Stimulated activated CD8-positive, alpha-beta memory T cell treated with anti-CD3 and anti-CD28 coated beads, Interleukin-12 subunit alpha, Interleukin-12 subunit beta, amount 100 ng/mL, for 4 hours (primary cell): Measurements from ENCODE around the gene RPL11.
A peak's percentile ranks its signal among the peaks of the same experiment; 100 is the strongest.
"Not testable (repeated sequence)": the region's sequence is repeated elsewhere in the genome, so short reads cannot be mapped to it uniquely, and the experiment has no call there.

Source experiments
- DNase-seq: peaks from one replicate; pipeline ENCODE4 v3.0.0-alpha.2; 2020; ENCODE audit warnings: low read depth

RPL11 gene

DNA sequence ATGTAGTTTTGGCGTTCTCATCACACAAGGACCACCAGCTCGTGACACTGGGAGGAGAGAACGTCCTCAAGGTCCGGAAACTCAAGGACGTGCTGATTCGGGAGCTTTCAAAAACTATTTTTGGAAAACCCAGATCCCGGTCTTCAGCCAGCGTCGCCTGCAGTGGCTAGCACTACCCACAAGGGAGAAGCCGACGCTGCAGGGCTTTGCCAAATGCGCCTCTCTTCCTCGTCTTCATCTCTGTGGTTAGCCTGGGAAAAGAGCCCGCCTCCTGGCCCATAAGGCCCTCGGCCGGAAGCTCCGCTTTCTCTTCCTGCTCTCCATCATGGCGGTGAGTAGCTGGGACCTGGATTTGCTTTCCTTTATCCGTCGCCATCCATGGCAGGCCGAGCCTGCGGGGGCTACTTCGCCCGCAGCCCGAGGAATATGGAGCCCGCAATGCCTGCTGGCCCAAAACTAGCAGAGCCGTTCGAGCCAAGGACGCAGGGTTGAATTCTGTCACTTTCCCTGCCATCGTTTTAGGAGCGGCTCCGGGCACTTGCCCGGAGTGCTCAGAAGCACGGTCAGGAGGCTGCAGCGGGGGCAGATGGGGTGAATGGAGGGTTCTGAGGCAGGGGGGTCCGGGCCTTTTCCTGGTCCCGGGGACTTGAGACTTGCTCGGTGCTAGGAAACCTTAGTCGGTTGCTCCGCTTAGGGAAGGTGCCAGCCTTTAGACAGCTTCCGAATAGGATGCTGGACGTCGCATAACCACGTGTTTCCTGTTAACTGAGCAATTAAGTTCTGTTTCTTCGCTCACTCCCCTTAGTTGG lies at the start of gene RPL11:
Gene RPL11 (plus strand): TSS at position 308 of the 809 bp plus-strand sequence. CDS start 18 bp downstream, at position 326.
- DNase-seq, result peak; percentile 77

DNA sequence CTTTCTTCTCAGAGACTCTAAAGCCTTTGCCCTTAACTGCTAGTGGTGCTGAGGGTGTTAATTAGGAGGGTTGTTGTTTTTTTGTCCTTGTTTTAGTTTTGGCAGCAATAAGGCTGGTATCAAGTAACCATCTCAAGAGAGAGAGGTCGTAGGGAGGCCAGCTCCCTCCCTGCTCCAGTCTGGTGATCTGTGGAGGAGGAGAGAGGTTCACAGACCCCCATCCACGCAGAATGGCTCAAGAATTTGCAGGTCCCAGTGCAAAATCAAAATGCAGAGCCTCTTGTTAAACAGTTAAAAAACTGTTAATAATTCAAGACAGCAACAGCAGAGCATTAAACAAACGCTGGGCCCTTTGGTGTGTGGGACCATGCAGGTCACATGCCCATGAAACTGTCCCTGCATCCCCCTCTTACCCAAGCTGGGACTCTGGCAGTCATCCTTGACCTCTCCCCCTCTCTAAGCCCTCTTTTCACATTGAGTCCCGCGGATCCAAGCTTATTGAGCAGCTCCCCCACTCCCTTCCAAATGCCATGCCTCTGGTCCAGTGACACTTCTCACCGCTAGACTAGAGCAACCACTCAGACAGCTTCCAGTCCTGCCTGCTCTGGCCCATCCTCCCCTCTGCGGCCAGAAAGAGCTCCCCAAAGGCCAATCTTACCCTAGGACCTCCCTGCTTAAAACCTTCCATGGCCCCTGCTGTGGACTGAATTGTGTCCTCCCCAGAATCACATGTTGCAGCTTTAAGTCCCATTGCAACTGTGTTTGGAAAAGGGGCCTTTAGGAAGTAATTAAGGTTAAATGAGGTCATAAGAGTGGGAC lies 47.7 kb upstream of the RPL11 start:
- DNase-seq, result no peak

- no peak for DNase-seq
Measured at GRCh38 chr1:23644555-23644866, 47.1 kb upstream of the RPL11 start.

DNA sequence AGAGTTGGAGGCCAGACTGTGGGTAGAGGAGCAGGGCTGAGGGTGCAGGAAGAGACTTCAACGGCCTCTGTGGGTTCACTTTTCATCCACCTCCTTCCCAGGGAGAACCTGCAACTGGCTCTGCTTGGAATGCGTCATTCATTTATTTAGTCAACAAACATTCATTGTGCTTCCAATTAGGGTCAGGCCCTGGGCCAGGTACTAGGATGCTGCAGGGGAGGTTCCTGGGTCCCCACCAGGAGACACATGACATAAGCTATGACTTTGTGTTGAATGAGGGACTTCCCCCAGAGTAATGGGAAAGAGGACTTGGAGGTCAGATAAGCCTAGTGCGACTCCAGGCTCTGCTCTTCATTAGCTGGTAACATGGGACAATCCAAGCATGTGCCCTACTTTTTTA lies 46.3 kb upstream of the RPL11 start:
- DNase-seq, result no peak

- DNase-seq, result no peak
Measured at GRCh38 chr1:23646091-23646490, 45.5 kb upstream of the RPL11 start.

- DNase-seq, result no peak
Measured at GRCh38 chr1:23646541-23646940, 45.1 kb upstream of the RPL11 start.

- no peak for DNase-seq
Measured at GRCh38 chr1:23648576-23648975, 43.0 kb upstream of the RPL11 start.

DNA sequence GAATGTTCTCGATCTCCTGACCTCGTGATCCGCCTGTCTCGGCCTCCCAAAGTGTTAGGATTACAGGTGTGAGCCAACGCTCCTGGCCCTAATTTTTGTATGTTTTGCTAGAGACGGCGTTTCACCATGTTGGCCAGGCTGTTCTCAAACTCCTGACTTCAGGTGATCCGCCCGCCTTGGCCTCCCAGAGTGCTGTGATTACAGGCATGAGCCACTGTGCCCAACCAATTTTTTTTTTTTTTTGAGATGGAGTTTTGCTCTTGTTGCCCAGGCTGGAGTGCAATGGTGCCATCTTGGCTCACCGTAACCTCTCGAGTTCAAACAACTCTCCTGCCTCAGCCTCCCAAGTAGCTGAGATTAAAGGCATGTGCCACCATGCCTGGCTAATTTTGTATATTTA lies 42.4 kb upstream of the RPL11 start:
- not testable (repeated sequence) for DNase-seq

DNA sequence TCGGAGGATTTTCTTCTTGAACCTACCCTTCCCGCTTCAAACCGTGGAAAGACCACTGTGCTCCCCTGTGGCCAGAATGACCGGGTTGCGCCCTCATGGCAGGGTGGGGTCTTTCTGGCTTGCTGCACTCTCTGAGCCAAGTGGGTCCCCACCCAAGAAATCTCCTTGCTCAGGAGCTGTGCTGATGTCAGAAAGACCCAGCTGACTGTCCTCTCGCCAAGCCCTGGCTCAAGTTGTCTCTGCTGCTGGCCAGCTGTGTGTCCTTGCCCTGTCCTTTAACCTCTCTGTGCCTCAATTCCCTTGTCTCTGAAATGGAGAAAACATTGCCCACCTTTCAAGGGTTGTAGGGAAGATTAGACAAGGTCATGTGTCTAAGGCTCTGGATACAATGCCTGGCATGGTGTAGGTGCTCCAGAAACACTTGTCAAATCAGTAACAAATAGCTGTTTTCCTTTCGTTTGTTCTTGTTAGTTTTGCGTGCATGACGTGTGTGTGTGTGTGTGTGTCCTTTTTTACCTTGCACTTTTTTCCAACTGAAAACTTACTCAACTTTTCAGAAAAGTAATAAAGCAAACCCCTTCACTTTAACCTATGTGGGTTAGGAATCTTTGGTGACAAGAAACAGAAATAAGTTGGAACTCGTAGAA lies 41.1 kb upstream of the RPL11 start:
- DNase-seq, result no peak

DNA sequence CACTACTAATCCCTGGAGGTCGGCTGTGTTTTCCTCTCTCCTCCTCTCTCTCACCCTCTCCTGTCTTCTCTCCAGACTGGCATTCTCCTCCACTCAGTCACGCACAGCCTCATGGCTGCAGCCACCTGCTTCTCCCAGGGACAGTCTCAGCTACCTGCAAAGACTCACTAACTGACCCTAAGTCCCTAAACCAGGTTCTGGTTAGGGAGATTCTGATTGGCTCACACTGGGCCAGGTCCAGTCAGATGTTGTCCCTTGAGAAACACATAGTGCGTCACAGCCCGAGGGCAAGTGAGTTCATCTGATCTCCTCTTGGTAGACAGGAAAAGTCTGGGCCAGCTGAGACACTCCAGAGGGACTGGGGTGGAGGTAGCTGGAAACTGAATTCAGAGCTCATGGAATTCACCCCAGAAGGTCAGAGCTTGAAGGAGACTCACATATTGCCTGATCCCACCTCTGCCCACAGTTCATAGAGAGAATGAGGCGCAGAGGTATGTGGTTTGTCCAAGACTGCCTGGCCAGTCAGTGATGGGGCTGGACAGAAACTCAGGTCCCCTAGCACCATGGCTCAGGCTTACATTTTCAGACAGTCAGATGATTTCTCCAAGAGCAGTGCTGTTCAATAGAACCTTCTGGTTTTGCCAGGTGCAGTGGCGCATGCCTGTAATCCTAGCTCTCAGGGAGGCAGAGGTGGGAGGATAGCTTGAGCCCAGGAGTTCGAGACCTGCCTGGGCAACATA lies 40.4 kb upstream of the RPL11 start:
- DNase-seq, result no peak

GRCh38 chr1:23657659-23658275 lies 33.8 kb upstream of the RPL11 start:
- DNase-seq, result no peak

DNA sequence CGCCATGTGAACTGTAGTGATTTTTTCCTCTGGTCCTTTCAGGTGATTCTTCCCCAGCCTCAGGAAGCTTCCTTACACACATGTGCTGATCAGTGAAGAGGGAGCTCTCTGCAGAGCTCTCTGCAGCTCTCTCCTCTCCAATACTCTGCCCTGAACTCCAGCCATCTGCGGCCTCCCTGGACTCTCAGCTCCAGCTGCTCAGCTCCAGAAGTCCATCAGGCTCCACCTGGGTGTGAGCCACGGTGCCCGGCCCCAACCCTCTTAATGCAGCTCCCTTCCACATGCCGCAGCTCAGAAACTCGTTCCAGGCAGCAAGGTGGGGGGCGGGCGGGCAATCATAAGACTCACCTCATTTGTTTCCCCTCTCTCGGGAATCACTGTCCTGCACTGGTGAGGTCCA lies 30.9 kb upstream of the RPL11 start:
- no peak for DNase-seq

- DNase-seq, result no peak
Measured at GRCh38 chr1:23661887-23662286, 29.7 kb upstream of the RPL11 start.

GRCh38 chr1:23664837-23665795 lies 26.5 kb upstream of the RPL11 start:
- no peak for DNase-seq

DNA sequence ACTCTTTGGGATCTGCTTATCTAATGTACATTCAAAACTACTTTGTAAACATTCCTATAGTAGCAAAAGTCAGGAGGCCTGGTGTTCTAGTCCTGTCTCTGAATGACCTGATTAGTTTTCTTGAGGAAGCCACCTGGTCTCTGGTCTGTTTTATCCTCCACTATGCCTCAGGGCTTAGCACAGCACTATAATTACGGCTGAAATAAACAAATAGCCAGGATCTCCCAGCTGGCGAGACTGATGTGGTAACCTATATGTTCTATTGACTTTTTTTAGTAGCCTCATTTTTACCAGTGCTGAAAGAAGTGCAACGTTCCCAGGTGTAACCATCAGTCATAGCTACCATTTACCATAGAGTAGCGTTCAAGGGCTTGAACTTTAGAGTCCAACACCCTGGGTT lies 24.2 kb upstream of the RPL11 start:
- no peak for DNase-seq

GRCh38 chr1:23670709-23671108 lies 20.9 kb upstream of the RPL11 start:
- no peak for DNase-seq

GRCh38 chr1:23673086-23673813 lies 18.4 kb upstream of the RPL11 start:
- no peak for DNase-seq

GRCh38 chr1:23679815-23680214 lies 11.8 kb upstream of the RPL11 start:
- DNase-seq, result no peak

DNA sequence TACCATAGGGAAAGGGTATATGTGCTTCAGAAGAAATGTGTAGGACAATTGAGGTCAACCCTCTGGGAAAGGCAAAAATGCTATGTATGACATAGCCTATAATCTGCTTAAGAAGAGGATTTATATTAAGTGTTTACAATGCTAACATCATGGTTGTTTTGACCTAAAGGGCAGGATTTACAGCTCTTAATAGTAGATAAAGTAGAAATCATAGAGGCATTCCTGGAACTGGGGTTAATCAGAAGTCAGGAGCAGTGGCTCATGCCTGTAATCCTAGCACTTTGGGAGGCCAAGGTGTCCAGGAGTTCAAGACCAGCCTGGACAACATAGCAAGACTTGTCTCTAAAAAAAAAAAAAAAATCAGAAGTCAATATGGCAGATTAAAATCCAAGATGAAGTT lies 8.7 kb upstream of the RPL11 start:
- no peak for DNase-seq

DNA sequence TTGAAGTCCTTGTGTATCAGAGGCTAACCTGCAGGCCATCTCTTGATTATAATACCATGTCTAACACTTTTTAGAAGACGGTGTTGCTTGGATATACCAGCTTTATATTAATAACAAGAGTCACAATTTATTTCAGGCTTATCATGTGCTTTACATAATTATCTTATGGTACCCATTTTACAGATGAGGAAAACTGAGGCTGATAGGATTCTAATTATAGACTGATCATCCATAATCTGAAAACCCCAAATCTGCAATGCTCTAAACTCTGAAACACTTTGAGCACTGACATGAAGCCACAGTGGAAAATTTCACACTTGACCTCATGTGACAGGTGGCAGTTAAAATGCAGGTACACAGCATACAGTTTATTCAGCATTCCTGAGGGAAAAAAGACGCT lies 7.2 kb upstream of the RPL11 start:
- no peak for DNase-seq
